OCI-LY1 (cell line): ENCODE results near the gene FAM236B.
"Not testable (repeated sequence)": the region's sequence is repeated elsewhere in the genome, so short reads cannot be mapped to it uniquely, and the experiment has no call there.

Experiments used
- CTCF ChIP-seq: fragments of 200-600 bp; sonication (generic), shearing (Covaris generic); IDR thresholded peaks from 2 replicates; pipeline ENCODE4 v1.5.1; 2017; ENCODE audit warnings: mild to moderate bottlenecking, antibody characterized with exemption, low read length, moderate library complexity, mixed read lengths
- EZH2 ChIP-seq: fragments of 200-600 bp; sonication (generic), shearing (Covaris generic); IDR thresholded peaks from 2 replicates; pipeline ENCODE4 v1.8.0; 2017; ENCODE audit warnings: borderline replicate concordance, mixed run types, mild to moderate bottlenecking, antibody characterized with exemption, low read length, moderate library complexity, mixed read lengths

- TF ChIP-seq CTCF, EZH2: not testable (repeated sequence)
Observed at GRCh38 chrX:72733636-72734035, 48.8 kb downstream of the FAM236B start.
